NB4 (cell line): ENCODE measurements around the gene SPAG9.

Experiments
- MYC ChIP-seq: IDR thresholded peaks from 2 replicates; pipeline ENCODE4 v1.6.1; 2011; ENCODE audit warnings: low read depth, low read length
- POLR2A ChIP-seq: IDR thresholded peaks from 2 replicates; pipeline ENCODE4 v1.6.1; 2011; ENCODE audit warnings: mild to moderate bottlenecking; ENCODE audit not compliant: insufficient read length; ENCODE audit errors: extremely low read depth
- TF ChIP-seq, protein P1 (sequence below): IDR thresholded peaks from one replicate; pipeline ENCODE4 v1.5.1; 2012; ENCODE audit warnings: low read depth, low read length

- TF ChIP-seq, protein P1, sequence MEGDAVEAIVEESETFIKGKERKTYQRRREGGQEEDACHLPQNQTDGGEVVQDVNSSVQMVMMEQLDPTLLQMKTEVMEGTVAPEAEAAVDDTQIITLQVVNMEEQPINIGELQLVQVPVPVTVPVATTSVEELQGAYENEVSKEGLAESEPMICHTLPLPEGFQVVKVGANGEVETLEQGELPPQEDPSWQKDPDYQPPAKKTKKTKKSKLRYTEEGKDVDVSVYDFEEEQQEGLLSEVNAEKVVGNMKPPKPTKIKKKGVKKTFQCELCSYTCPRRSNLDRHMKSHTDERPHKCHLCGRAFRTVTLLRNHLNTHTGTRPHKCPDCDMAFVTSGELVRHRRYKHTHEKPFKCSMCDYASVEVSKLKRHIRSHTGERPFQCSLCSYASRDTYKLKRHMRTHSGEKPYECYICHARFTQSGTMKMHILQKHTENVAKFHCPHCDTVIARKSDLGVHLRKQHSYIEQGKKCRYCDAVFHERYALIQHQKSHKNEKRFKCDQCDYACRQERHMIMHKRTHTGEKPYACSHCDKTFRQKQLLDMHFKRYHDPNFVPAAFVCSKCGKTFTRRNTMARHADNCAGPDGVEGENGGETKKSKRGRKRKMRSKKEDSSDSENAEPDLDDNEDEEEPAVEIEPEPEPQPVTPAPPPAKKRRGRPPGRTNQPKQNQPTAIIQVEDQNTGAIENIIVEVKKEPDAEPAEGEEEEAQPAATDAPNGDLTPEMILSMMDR: no peak
- TF ChIP-seq POLR2A (no peak), MYC (no peak)
Observed at GRCh38 chr17:51154176-51154575, 33.5 kb upstream of the SPAG9 start.
